ENCODE measurements around the gene CFAP99.

Gene CFAP99

GRCh38 chr4:2393353-2394270, 25.1 kb upstream of the CFAP99 start:
- no peak for DNase-seq

- DNase-seq: no peak
These were observed 24.2 kb upstream of the CFAP99 start for GRCh38 chr4:2394528-2394927.

GRCh38 chr4:2395038-2395437, 23.7 kb upstream of the CFAP99 start:
- DNase-seq: no peak

- no peak for DNase-seq
These were observed 23.2 kb upstream of the CFAP99 start for GRCh38 chr4:2395584-2395983.

GRCh38 chr4:2396781-2397368, 21.9 kb upstream of the CFAP99 start:
- no peak for DNase-seq

GRCh38 chr4:2397596-2398379, 21.0 kb upstream of the CFAP99 start:
- no peak for DNase-seq

GRCh38 chr4:2399216-2399615, 19.5 kb upstream of the CFAP99 start:
- DNase-seq: no peak

GRCh38 chr4:2399631-2400190, 19.0 kb upstream of the CFAP99 start:
- DNase-seq: no peak

GRCh38 chr4:2400841-2401609, 17.7 kb upstream of the CFAP99 start:
- DNase-seq: no peak

- no peak for DNase-seq
These were observed 17.2 kb upstream of the CFAP99 start for GRCh38 chr4:2401610-2401983.

GRCh38 chr4:2402048-2402842, 16.5 kb upstream of the CFAP99 start:
- no peak for DNase-seq

- DNase-seq: no peak
These were observed 15.8 kb upstream of the CFAP99 start for GRCh38 chr4:2402941-2403340.

GRCh38 chr4:2406406-2406805, 12.3 kb upstream of the CFAP99 start:
- DNase-seq: no peak

- DNase-seq: no peak
These were observed 11.8 kb upstream of the CFAP99 start for GRCh38 chr4:2406920-2407319.

- no peak for DNase-seq
These were observed 10.8 kb upstream of the CFAP99 start for GRCh38 chr4:2407991-2408342.

GRCh38 chr4:2408401-2408958, 10.3 kb upstream of the CFAP99 start:
- DNase-seq: no peak

GRCh38 chr4:2408976-2409375, 9.8 kb upstream of the CFAP99 start:
- no peak for DNase-seq

GRCh38 chr4:2409381-2409783, 9.4 kb upstream of the CFAP99 start:
- DNase-seq: no peak

GRCh38 chr4:2411786-2412510, 6.8 kb upstream of the CFAP99 start:
- DNase-seq: no peak

GRCh38 chr4:2412534-2412884, 6.2 kb upstream of the CFAP99 start:
- DNase-seq: no peak
